T-cell (primary cell): Measurements from ENCODE around the gene COX20. TPM values are rescaled to one million over a fixed set of nuclear protein-coding genes. Genes with fewer than 3 reads are reported as not detected.

ENCODE experiments used
- ATAC-seq, 4 experiments: fragments of 200-7000 bp in 3 of 4; fragments of 150-1000 bp in 1 of 4; cut with Tn5 transposase; replicated peaks in 1 of 4; 1 replicate in 3 of 4; 2 replicates in 1 of 4; pipeline ENCODE4 v1.10.0; 2021; ENCODE audit warnings: moderate library complexity in 3 of 4, mild to moderate bottlenecking in 2 of 4, moderate number of reproducible peaks in 1 of 4
- CTCF ChIA-PET, 2 donors: fragments of 300-600 bp; sonication (Branson Sonifier 250); formaldehyde crosslinking; loops; one replicate each; lab custom pipeline; 2022; ENCODE audit warnings: antibody characterized with exemption in 2 of 2; lab: Charles Lee
- POLR2A ChIA-PET, 2 donors: fragments of 300-600 bp; sonication (Branson Sonifier 250); formaldehyde crosslinking; loops; one replicate each; lab custom pipeline; 2022; ENCODE audit warnings: antibody characterized with exemption in 2 of 2; lab: Charles Lee
- DNase-seq, 35 experiments: peaks; one replicate each; pipeline versions ENCODE4 v3.0.0 to v3.0.0-alpha.2; 2013 to 2023
- H3K27ac ChIP-seq: one replicate; pipeline ENCODE4 v1.5.1; 2013; ENCODE audit warnings: low read length
- H3K27me3 ChIP-seq, 2 experiments: replicated peaks in 1 of 2; 1 replicate in 1 of 2; 2 replicates in 1 of 2; pipeline versions ENCODE4 v1.6.1 to v1.7.0; 2013; ENCODE audit warnings: low read length in 1 of 2, mixed read lengths in 1 of 2; ENCODE audit not compliant: control insufficient read depth in 2 of 2, insufficient read depth in 2 of 2; ENCODE audit errors: extremely low read depth in 1 of 2
- H3K36me3 ChIP-seq, 2 donors: 1 replicate in 1 of 2; 2 replicates in 1 of 2; pipeline versions ENCODE4 v1.6.1 to v1.7.0; 2013; ENCODE audit warnings: low read length in 1 of 2; ENCODE audit not compliant: control insufficient read depth in 2 of 2, insufficient read depth in 1 of 2; ENCODE audit errors: extremely low read depth in 1 of 2
- H3K4me1 ChIP-seq, 2 experiments: 1 replicate in 1 of 2; 2 replicates in 1 of 2; pipeline versions ENCODE4 v1.6.1 to v1.7.0; 2013; ENCODE audit warnings: low read length in 2 of 2, mixed read lengths in 1 of 2; ENCODE audit not compliant: insufficient read depth in 2 of 2, control insufficient read depth in 1 of 2; ENCODE audit errors: extremely low read depth in 1 of 2
- H3K4me3 ChIP-seq, 2 donors: 1 replicate in 1 of 2; 2 replicates in 1 of 2; pipeline versions ENCODE4 v1.5.1 to v1.7.0; 2013; ENCODE audit warnings: mild to moderate bottlenecking in 2 of 2, low read length in 1 of 2, moderate library complexity in 1 of 2; ENCODE audit not compliant: control insufficient read depth in 1 of 2; ENCODE audit errors: extremely low read depth in 1 of 2
- H3K9me3 ChIP-seq: 2 replicates; pipeline ENCODE4 v1.7.0; 2013
- H3K27ac Mint-ChIP-seq, 2 donors: one replicate each; pipeline ENCODE4 v1.8.0; 2020 to 2021; ENCODE audit warnings: mild to moderate bottlenecking in 2 of 2, mixed read lengths in 2 of 2
- H3K27me3 Mint-ChIP-seq, 2 donors: one replicate each; pipeline ENCODE4 v1.8.0; 2021 to 2022; ENCODE audit warnings: mixed read lengths in 2 of 2
- H3K36me3 Mint-ChIP-seq: one replicate; pipeline ENCODE4 v1.8.0; 2021; ENCODE audit warnings: mixed read lengths
- H3K4me1 Mint-ChIP-seq, 3 donors: one replicate each; pipeline ENCODE4 v1.8.0; 2020 to 2022; ENCODE audit warnings: mixed read lengths in 3 of 3, mild to moderate bottlenecking in 1 of 3
- H3K4me3 Mint-ChIP-seq, 3 donors: one replicate each; pipeline ENCODE4 v1.8.0; 2020 to 2022; ENCODE audit warnings: mild to moderate bottlenecking in 3 of 3, mixed read lengths in 3 of 3, moderate library complexity in 3 of 3
- H3K9me3 Mint-ChIP-seq, 3 donors: one replicate each; pipeline ENCODE4 v1.8.0; 2020 to 2022; ENCODE audit warnings: mixed read lengths in 3 of 3
- WGBS: methylation state at CpG from one replicate; pipeline ENCODE4 v1.1.5; 2013; ENCODE audit warnings: missing lambda C conversion rate; ENCODE audit not compliant: insufficient coverage; 5-methylcytosine and 5-hydroxymethylcytosine counted together
- total RNA-seq, 35 experiments: library from RNA in 6 of 35; stranded (reverse) in 6 of 35; fragments of 120-200 nt in 1 of 35; gene quantifications; one replicate each; pipeline versions ENCODE4 v1.2.1 to v1.2.4 and lab custom pipeline; 2013 to 2026

The COX20 gene
- total RNA-seq, 5 donors from 2014 or later (not counting 1 experiment from before 2014, with no cell fraction given) = 17.0 to 32.0 (median 27.5) TPM

GRCh38 chr1:244836584-244836983 is 1.1 kb downstream of the COX20 start:
- DNase-seq (no peak), ATAC-seq (no peak)
- Mint-ChIP-seq H3K4me1 (peaks cover 58 to 66% (median 63%) of the 10 kb centered on the region in 3 donors), H3K4me3 (peak overlapping the region; percentile 86 to 95 (median 86)), H3K27ac (peak overlapping the region; percentile 90 to 98), H3K27me3 (no peaks in the 10 kb centered on the region), H3K9me3 (peaks cover 0 to 4% (median 0%) of the 10 kb centered on the region in 3 donors), H3K36me3 (peaks cover 38% of the 10 kb centered on the region)
- Histone ChIP-seq H3K27me3 (no peaks in the 10 kb centered on the region), H3K4me1 (peaks cover 16 to 34% of the 10 kb centered on the region in 2 experiments), H3K9me3 (no peaks in the 10 kb centered on the region), H3K36me3 (peaks cover 5 to 16% of the 10 kb centered on the region in 2 donors), H3K27ac (peak overlapping the region; percentile 91), H3K4me3 (peak overlapping the region; percentile 49 to 88)
- POLR2A ChIA-PET = interaction anchor here (0.5 to 4.9 kb wide), 15 partner anchors 11 to 510 kb away, joined by 3 to 109 read pairs (median 6); partner anchors contain the start of gene HNRNPU (in 2 of the 2)
- WGBS = no CpG with 5 or more reads among the region's 3 CpGs
- CTCF ChIA-PET = interaction anchor here (0.7 to 3.1 kb wide), 13 partner anchors 12 to 205 kb away, joined by 3 to 18 read pairs (median 4); a partner anchor contains a TSS

GRCh38 chr1:244837597-244838258 is 2.3 kb downstream of the COX20 start:
- no peak overlapping the region for H3K4me3 ChIP-seq
- peak overlapping the region; percentile 90 to 98 for H3K27ac Mint-ChIP-seq
- H3K4me1 ChIP-seq = peaks cover 16 to 35% of the 10 kb centered on the region in 2 experiments
- ChIA-PET POLR2A (interaction anchor here (0.7 to 4.9 kb wide), 9 partner anchors 9 to 129 kb away, joined by 3 to 109 read pairs (median 5); partner anchors contain the start of gene HNRNPU (in 2 of the 2)), CTCF (interaction anchor here (0.6 to 3.1 kb wide), 8 partner anchors 13 to 205 kb away, joined by 3 to 18 read pairs (median 3); partner anchors contain the start of gene HNRNPU (in 1 of the 2))
- peaks cover 47% of the 10 kb centered on the region for H3K36me3 Mint-ChIP-seq
- ATAC-seq = no peak
- H3K4me3 Mint-ChIP-seq = peak overlapping the region; percentile 9 to 95 (median 17)
- H3K9me3 ChIP-seq = no peaks in the 10 kb centered on the region
- peaks cover 5 to 23% of the 10 kb centered on the region in 2 donors for H3K36me3 ChIP-seq
- 86% methylated on average over 5 of the region's 5 CpGs for WGBS
- no peaks in the 10 kb centered on the region for H3K27me3 ChIP-seq
- H3K9me3 Mint-ChIP-seq = peaks cover 0 to 4% (median 0%) of the 10 kb centered on the region in 3 donors
- H3K27ac ChIP-seq = peak overlapping the region; percentile 22
- peaks cover 65 to 70% (median 69%) of the 10 kb centered on the region in 3 donors for H3K4me1 Mint-ChIP-seq
- no peak for DNase-seq
- no peaks in the 10 kb centered on the region for H3K27me3 Mint-ChIP-seq

- Histone ChIP-seq H3K36me3 (peaks cover 5 to 40% of the 10 kb centered on the region in 2 donors), H3K27ac (peak overlapping the region; percentile 18), H3K4me3 (no peak overlapping the region), H3K4me1 (peaks cover 14 to 29% of the 10 kb centered on the region in 2 experiments), H3K9me3 (no peaks in the 10 kb centered on the region), H3K27me3 (no peaks in the 10 kb centered on the region)
- Mint-ChIP-seq H3K9me3 (peaks cover 0 to 4% (median 0%) of the 10 kb centered on the region in 3 donors), H3K4me3 (no peak overlapping the region), H3K36me3 (peaks cover 57% of the 10 kb centered on the region), H3K4me1 (peaks cover 67 to 76% (median 75%) of the 10 kb centered on the region in 3 donors), H3K27me3 (no peaks in the 10 kb centered on the region), H3K27ac (peak overlapping the region; percentile 60 to 75)
- ChIA-PET POLR2A (interaction anchor here (0.5 to 2.9 kb wide), 12 partner anchors 8 to 173 kb away, joined by 3 to 13 read pairs (median 5); a partner anchor contains a TSS), CTCF (interaction anchor here (1.0 to 1.3 kb wide), 3 partner anchors 38 to 129 kb away, joined by 3 read pairs; a partner anchor contains a TSS)
- no peak for ATAC-seq
- no CpG with 5 or more reads among the region's 2 CpGs for WGBS
- DNase-seq = no peak
These were observed 4.2 kb downstream of the COX20 start for GRCh38 chr1:244839656-244840055.

- no peak for ATAC-seq
- no CpG with 5 or more reads among the region's 5 CpGs for WGBS
- DNase-seq = no peak
- H3K27ac ChIP-seq = peak overlapping the region; percentile 18
- no peaks in the 10 kb centered on the region for H3K9me3 ChIP-seq
- peaks cover 61% of the 10 kb centered on the region for H3K36me3 Mint-ChIP-seq
- H3K27me3 ChIP-seq = no peaks in the 10 kb centered on the region
- H3K4me1 ChIP-seq = peaks cover 14 to 29% of the 10 kb centered on the region in 2 experiments
- H3K4me3 Mint-ChIP-seq = no peak overlapping the region
- ChIA-PET POLR2A (interaction anchor here (0.6 to 2.9 kb wide), 8 partner anchors 8 to 129 kb away, joined by 3 to 13 read pairs (median 8); a partner anchor contains a TSS), CTCF (interaction anchor here (1.0 to 1.3 kb wide), 2 partner anchors 39 to 129 kb away, joined by 3 read pairs; a partner anchor contains a TSS)
- no peak overlapping the region for H3K4me3 ChIP-seq
- peaks cover 0 to 4% (median 0%) of the 10 kb centered on the region in 3 donors for H3K9me3 Mint-ChIP-seq
- H3K27ac Mint-ChIP-seq = peak overlapping the region; percentile 12 to 33
- H3K4me1 Mint-ChIP-seq = peaks cover 73 to 80% (median 77%) of the 10 kb centered on the region in 3 donors
- H3K36me3 ChIP-seq = peaks cover 5 to 45% of the 10 kb centered on the region in 2 donors
- H3K27me3 Mint-ChIP-seq = no peaks in the 10 kb centered on the region
These were observed 4.8 kb downstream of the COX20 start for GRCh38 chr1:244840219-244840794.

GRCh38 chr1:244841273-244841927 is 5.9 kb downstream of the COX20 start:
- no peaks in the 10 kb centered on the region for H3K9me3 ChIP-seq
- ChIA-PET CTCF (interaction anchor here in 1 of 2 donors (0.6 kb wide), 1 partner anchor 194 kb away, joined by 3 read pairs; no protein-coding TSS in a partner anchor), POLR2A (interaction anchor here (0.9 to 3.9 kb wide), 5 partner anchors 8 to 19 kb away, joined by 3 to 47 read pairs (median 10); no protein-coding TSS in a partner anchor)
- no peak for DNase-seq
- H3K4me3 ChIP-seq = no peak overlapping the region
- Mint-ChIP-seq H3K27me3 (no peaks in the 10 kb centered on the region), H3K4me1 (peaks cover 79 to 80% (median 79%) of the 10 kb centered on the region in 3 donors), H3K27ac (peak overlapping the region in 1 of 2 donors; percentile 62), H3K9me3 (peaks cover 0 to 4% (median 0%) of the 10 kb centered on the region in 3 donors), H3K36me3 (peaks cover 70% of the 10 kb centered on the region), H3K4me3 (no peak overlapping the region)
- WGBS = 80% methylated on average over 1 of the region's 9 CpGs
- peaks cover 10 to 24% of the 10 kb centered on the region in 2 experiments for H3K4me1 ChIP-seq
- peaks cover 5 to 53% of the 10 kb centered on the region in 2 donors for H3K36me3 ChIP-seq
- ATAC-seq = no peak
- no peaks in the 10 kb centered on the region for H3K27me3 ChIP-seq
- H3K27ac ChIP-seq = no peak overlapping the region
